HEK293 (cell line): ENCODE measurements around the gene NOP9.
A peak's percentile ranks its signal among the peaks of the same experiment; 100 is the strongest.

Experiments used
- CTCF ChIA-PET: fragments of 350-600 bp; formaldehyde crosslinking; extraction: SDS; loops from one replicate; lab custom pipeline; 2021; ENCODE audit warnings: antibody characterized with exemption; lab: Yijun Ruan, JAX
- POLR2A ChIA-PET: fragments of 300-600 bp; formaldehyde crosslinking; extraction: SDS; loops from one replicate; lab custom pipeline; 2020; ENCODE audit warnings: antibody characterized with exemption, inconsistent platforms; lab: Yijun Ruan, JAX
- H3K27ac ChIP-seq: fragments of 200-500 bp; sonication (Bioruptor generic); 2 replicates; pipeline ENCODE4 v1.5.1; 2014; ENCODE audit warnings: low read depth, low read length, control low read depth, inconsistent platforms; ENCODE audit errors: extremely low read depth
- H3K36me3 ChIP-seq, 2 experiments: fragments of 200-500 bp in 1 of 2; sonication (Bioruptor generic) in 1 of 2; 1 replicate in 1 of 2; 2 replicates in 1 of 2; pipeline ENCODE4 v1.5.1; 2014 to 2017; ENCODE audit warnings: inconsistent platforms in 2 of 2, low read length in 2 of 2; ENCODE audit not compliant: control insufficient read depth in 2 of 2, insufficient read depth in 1 of 2
- H3K4me1 ChIP-seq: fragments of 200-500 bp; sonication (Bioruptor generic); 2 replicates; pipeline ENCODE4 v1.5.1; 2014; ENCODE audit warnings: mild to moderate bottlenecking, low read length, inconsistent platforms; ENCODE audit not compliant: control insufficient read depth, insufficient read depth
- H3K4me3 ChIP-seq: 2 replicates; pipeline ENCODE4 v1.5.1; 2011; ENCODE audit warnings: low read depth, mild to moderate bottlenecking, control low read depth, low read length, moderate library complexity
- H3K9me3 ChIP-seq: fragments of 200-500 bp; sonication (Bioruptor generic); 2 replicates; pipeline ENCODE4 v1.5.1; 2014; ENCODE audit warnings: low read depth, low read length, inconsistent platforms; ENCODE audit not compliant: control insufficient read depth, insufficient read depth
- BCL6B ChIP-seq: fragments of 450-650 bp; formaldehyde crosslinking; IDR thresholded peaks from 2 replicates; pipeline ENCODE4 v1.5.1; 2017; ENCODE audit warnings: missing biosample characterization, missing genetic modification characterization
- KLF8 ChIP-seq: fragments of 450-650 bp; formaldehyde crosslinking; IDR thresholded peaks from 2 replicates; pipeline ENCODE4 v1.5.1; 2016; ENCODE audit warnings: missing biosample characterization, missing genetic modification characterization
- OSR2 ChIP-seq: fragments of 450-650 bp; formaldehyde crosslinking; IDR thresholded peaks from 2 replicates; pipeline ENCODE4 v1.5.1; 2016; ENCODE audit warnings: missing biosample characterization, missing genetic modification characterization
- OVOL3 ChIP-seq: fragments of 450-650 bp; formaldehyde crosslinking; IDR thresholded peaks from 2 replicates; pipeline ENCODE4 v1.5.1; 2016; ENCODE audit warnings: missing biosample characterization, missing genetic modification characterization
- PRDM6 ChIP-seq: fragments of 450-650 bp; formaldehyde crosslinking; IDR thresholded peaks from 2 replicates; pipeline ENCODE4 v1.5.1; 2017; ENCODE audit warnings: missing biosample characterization, missing genetic modification characterization
- RBAK ChIP-seq: fragments of 450-650 bp; formaldehyde crosslinking; IDR thresholded peaks from 2 replicates; pipeline ENCODE4 v1.5.1; 2016; ENCODE audit warnings: missing biosample characterization, missing genetic modification characterization
- WT1 ChIP-seq: fragments of 450-650 bp; formaldehyde crosslinking; IDR thresholded peaks from 2 replicates; pipeline ENCODE4 v1.5.1; 2016; ENCODE audit warnings: missing biosample characterization, missing genetic modification characterization
- ZBTB48 ChIP-seq: fragments of 450-650 bp; formaldehyde crosslinking; IDR thresholded peaks from 2 replicates; pipeline ENCODE4 v1.5.1; 2016; ENCODE audit warnings: missing biosample characterization, missing genetic modification characterization
- ZFHX2 ChIP-seq: fragments of 450-650 bp; formaldehyde crosslinking; conservative IDR thresholded peaks from 2 replicates; pipeline ENCODE4 v1.5.1; 2016; ENCODE audit warnings: missing biosample characterization, missing genetic modification characterization
- ZNF202 ChIP-seq: fragments of 450-650 bp; formaldehyde crosslinking; IDR thresholded peaks from 2 replicates; pipeline ENCODE4 v1.5.1; 2016; ENCODE audit warnings: missing biosample characterization, missing genetic modification characterization, borderline replicate concordance
- ZNF211 ChIP-seq: fragments of 450-650 bp; formaldehyde crosslinking; IDR thresholded peaks from 2 replicates; pipeline ENCODE4 v1.5.1; 2016; ENCODE audit warnings: low read depth, missing biosample characterization, missing genetic modification characterization
- ZNF223 ChIP-seq: fragments of 450-650 bp; formaldehyde crosslinking; IDR thresholded peaks from 2 replicates; pipeline ENCODE4 v1.5.1; 2016; ENCODE audit warnings: missing biosample characterization, missing genetic modification characterization
- ZNF24 ChIP-seq: fragments of 450-650 bp; formaldehyde crosslinking; IDR thresholded peaks from 2 replicates; pipeline ENCODE4 v1.5.1; 2016; ENCODE audit warnings: missing biosample characterization, missing genetic modification characterization
- ZNF266 ChIP-seq: fragments of 450-650 bp; formaldehyde crosslinking; IDR thresholded peaks from 2 replicates; pipeline ENCODE4 v1.5.1; 2016; ENCODE audit warnings: missing biosample characterization, missing genetic modification characterization, low read depth
- ZNF324 ChIP-seq: fragments of 450-650 bp; formaldehyde crosslinking; IDR thresholded peaks from 2 replicates; pipeline ENCODE4 v1.5.1; 2016; ENCODE audit warnings: missing biosample characterization, missing genetic modification characterization
- ZNF423 ChIP-seq: fragments of 450-650 bp; formaldehyde crosslinking; IDR thresholded peaks from 2 replicates; pipeline ENCODE4 v1.5.1; 2016; ENCODE audit warnings: missing biosample characterization, missing genetic modification characterization
- ZNF513 ChIP-seq: fragments of 450-650 bp; IDR thresholded peaks from 2 replicates; pipeline ENCODE4 v1.5.1; 2018; ENCODE audit warnings: missing biosample characterization, missing genetic modification characterization
- ZNF621 ChIP-seq: fragments of 450-650 bp; formaldehyde crosslinking; IDR thresholded peaks from 2 replicates; pipeline ENCODE4 v1.5.1; 2017; ENCODE audit warnings: missing biosample characterization, missing genetic modification characterization
- ZNF624 ChIP-seq: fragments of 450-650 bp; formaldehyde crosslinking; IDR thresholded peaks from 2 replicates; pipeline ENCODE4 v1.5.1; 2017; ENCODE audit warnings: missing biosample characterization, missing genetic modification characterization
- ZNF629 ChIP-seq: fragments of 450-650 bp; formaldehyde crosslinking; IDR thresholded peaks from 2 replicates; pipeline ENCODE4 v1.5.1; 2017; ENCODE audit warnings: missing biosample characterization, missing genetic modification characterization
- ZNF664 ChIP-seq: fragments of 450-650 bp; formaldehyde crosslinking; IDR thresholded peaks from 2 replicates; pipeline ENCODE4 v1.5.1; 2016; ENCODE audit warnings: missing biosample characterization, missing genetic modification characterization
- ZNF677 ChIP-seq: fragments of 450-650 bp; IDR thresholded peaks from 2 replicates; pipeline ENCODE4 v1.5.0; 2018; ENCODE audit warnings: missing biosample characterization, mild to moderate bottlenecking, missing genetic modification characterization, moderate library complexity
- ZNF707 ChIP-seq: fragments of 450-650 bp; formaldehyde crosslinking; IDR thresholded peaks from 2 replicates; pipeline ENCODE4 v1.5.1; 2016; ENCODE audit warnings: missing biosample characterization, missing genetic modification characterization
- ZNF777 ChIP-seq: fragments of 450-650 bp; formaldehyde crosslinking; IDR thresholded peaks from 2 replicates; pipeline ENCODE4 v1.5.1; 2017; ENCODE audit warnings: missing biosample characterization, missing genetic modification characterization, borderline replicate concordance
- ZSCAN30 ChIP-seq: fragments of 450-650 bp; IDR thresholded peaks from 2 replicates; pipeline ENCODE4 v1.5.1; 2018; ENCODE audit warnings: missing biosample characterization, mild to moderate bottlenecking, missing genetic modification characterization, moderate library complexity
- ZXDB ChIP-seq: fragments of 450-650 bp; formaldehyde crosslinking; IDR thresholded peaks from 2 replicates; pipeline ENCODE4 v1.5.1; 2016; ENCODE audit warnings: missing biosample characterization, missing genetic modification characterization

Gene NOP9

GRCh38 chr14:24269368-24269767 is 30.3 kb upstream of the NOP9 start:
- ChIA-PET CTCF (interaction anchor here (2.0 to 3.0 kb wide), 3 partner anchors 26 to 162 kb away, joined by 8 to 17 read pairs (median 15); partner anchors contain the start of genes CIDEB and TINF2), POLR2A (interaction anchor here (0.8 to 2.9 kb wide), 3 partner anchors 27 to 30 kb away, joined by 3 to 47 read pairs (median 18); partner anchors contain the start of genes DHRS1, NOP9 and TINF2)
- Histone ChIP-seq H3K27ac (no peak overlapping the region), H3K4me3 (no peak overlapping the region), H3K9me3 (no peaks in the 10 kb centered on the region), H3K4me1 (peaks cover 3% of the 10 kb centered on the region; the same call in 1 of the 2 replicates), H3K36me3 (peaks cover 0 to 39% of the 10 kb centered on the region in 2 experiments; a peak in 1 of 3 replicates)
- TF ChIP-seq ZNF777 (tag by site-specific recombination): no peak
- peak; percentile 84 for TF ChIP-seq ZNF664 (tag by site-specific recombination)

- H3K27ac ChIP-seq: no peak overlapping the region
- ChIA-PET POLR2A (interaction anchor here (0.8 to 2.9 kb wide), 8 partner anchors 8 to 156 kb away, joined by 3 to 47 read pairs (median 12); partner anchors contain the start of genes DCAF11, DHRS1, IPO4 and MDP1), CTCF (interaction anchor here (1.0 to 3.0 kb wide), 8 partner anchors 11 to 161 kb away, joined by 3 to 17 read pairs (median 5); partner anchors contain the start of genes CIDEB, MDP1 and TINF2)
Observed at GRCh38 chr14:24269910-24270536, 29.6 kb upstream of the NOP9 start.

GRCh38 chr14:24270537-24271133 is 29.0 kb upstream of the NOP9 start:
- Histone ChIP-seq H3K27ac (peak overlapping the region; percentile 94), H3K36me3 (peaks cover 0 to 36% of the 10 kb centered on the region in 2 experiments; a peak in 1 of 3 replicates), H3K9me3 (no peaks in the 10 kb centered on the region), H3K4me1 (peaks cover 3% of the 10 kb centered on the region; the same call in 1 of the 2 replicates), H3K4me3 (peak overlapping the region; percentile 92)
- TF ChIP-seq BCL6B (no peak), PRDM6 (tag by site-specific recombination) (no peak), ZBTB48 (tag by site-specific recombination) (no peak; the same call in 1 of the 2 replicates), ZSCAN30 (tag by site-specific recombination) (no peak), ZNF513 (tag by site-specific recombination) (no peak), ZXDB (tag by site-specific recombination) (no peak), ZNF24 (tag by site-specific recombination) (peak; percentile 42; the same call in 1 of the 2 replicates), ZNF211 (tag by site-specific recombination) (no peak), ZFHX2 (tag by site-specific recombination) (no peak), ZNF266 (tag by site-specific recombination) (no peak), ZNF423 (no peak), ZNF629 (tag by site-specific recombination) (peak; percentile 27), OVOL3 (tag by site-specific recombination) (no peak), WT1 (tag by site-specific recombination) (no peak), KLF8 (tag by site-specific recombination) (0 out of 2 replicates have a peak, but pooled peaks have one; percentile 29), OSR2 (tag by site-specific recombination) (no peak), ZNF677 (tag by site-specific recombination) (no peak), RBAK (tag by site-specific recombination) (no peak)
- ChIA-PET POLR2A (interaction anchor here (0.5 to 2.9 kb wide), 32 partner anchors 9 to 218 kb away, joined by 3 to 47 read pairs (median 5); partner anchors contain the start of genes CIDEB, DCAF11, DHRS1 and EMC9), CTCF (interaction anchor here (0.6 to 3.0 kb wide), 12 partner anchors 11 to 167 kb away, joined by 3 to 17 read pairs (median 4); partner anchors contain the start of genes CIDEB, LTB4R2, MDP1 and TINF2)

More at GRCh38 chr14:24269910-24270536, 29.6 kb upstream of the NOP9 start:
- Histone ChIP-seq H3K4me1 (peaks cover 3% of the 10 kb centered on the region; the same call in 1 of the 2 replicates), H3K36me3 (peaks cover 0 to 39% of the 10 kb centered on the region in 2 experiments; a peak in 1 of 3 replicates), H3K9me3 (no peaks in the 10 kb centered on the region), H3K4me3 (no peak overlapping the region)
- no peak for TF ChIP-seq ZNF621 (tag by site-specific recombination)
- TF ChIP-seq KLF8 (tag by site-specific recombination): no peak
- no peak for TF ChIP-seq ZNF324 (tag by site-specific recombination)
- no peak for TF ChIP-seq ZNF624 (tag by site-specific recombination)
- no peak for TF ChIP-seq ZNF707 (tag by site-specific recombination)
- TF ChIP-seq ZNF202 (tag by site-specific recombination): no peak
- TF ChIP-seq ZNF223 (tag by site-specific recombination): no peak
